Nephron (organoid): ENCODE data around the gene IP6K1.

Experiments used
- H3K27ac Mint-ChIP-seq, 3 experiments: 2 replicates each; pipeline ENCODE4 v1.8.0; 2020; ENCODE audit warnings: mixed read lengths in 3 of 3, mild to moderate bottlenecking in 2 of 3, moderate library complexity in 1 of 3
- H3K27me3 Mint-ChIP-seq: 2 replicates; pipeline ENCODE4 v1.8.0; 2021; ENCODE audit warnings: low read depth, mild to moderate bottlenecking, moderate library complexity, mixed read lengths
- H3K36me3 Mint-ChIP-seq: 2 replicates; pipeline ENCODE4 v1.8.0; 2020; ENCODE audit warnings: low read depth, mixed read lengths
- H3K4me1 Mint-ChIP-seq: 2 replicates; pipeline ENCODE4 v1.8.0; 2020; ENCODE audit warnings: mixed read lengths
- H3K4me3 Mint-ChIP-seq, 3 experiments: 2 replicates each; pipeline ENCODE4 v1.8.0; 2020; ENCODE audit warnings: mild to moderate bottlenecking in 3 of 3, mixed read lengths in 3 of 3, moderate library complexity in 2 of 3
- H3K9me3 Mint-ChIP-seq: 2 replicates; pipeline ENCODE4 v1.8.0; 2020; ENCODE audit warnings: mixed read lengths
- TF ChIP-seq, protein P1 (sequence below), 3 experiments: fragments of 200-600 bp; sonication (generic); IDR thresholded peaks; one replicate each; pipeline ENCODE4 v1.5.0; 2021; ENCODE audit warnings: antibody characterized with exemption in 3 of 3; ENCODE audit not compliant: unreplicated experiment in 3 of 3

Gene IP6K1

DNA sequence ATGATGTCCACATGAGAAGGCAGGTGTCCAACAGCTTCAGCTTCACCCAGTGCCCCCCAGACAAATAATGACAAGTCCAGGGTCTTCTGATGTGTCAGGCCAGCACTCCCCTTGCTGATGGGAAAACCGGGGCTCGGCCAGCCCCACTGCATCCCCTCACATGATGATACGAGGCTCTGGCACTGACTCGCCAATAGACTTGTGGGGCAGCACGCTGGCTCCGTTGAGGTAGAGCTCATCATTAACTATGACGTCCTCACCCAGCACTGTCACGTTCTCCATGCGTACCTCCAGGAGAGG is 64.8 kb downstream of the IP6K1 start:
- H3K27me3 Mint-ChIP-seq = no peaks in the 10 kb centered on the region
- peaks cover 25% of the 10 kb centered on the region for H3K4me1 Mint-ChIP-seq
- no peaks in the 10 kb centered on the region for H3K9me3 Mint-ChIP-seq
- peak overlapping the region; percentile 93 to 95 (median 94) for H3K4me3 Mint-ChIP-seq
- peaks cover 12% of the 10 kb centered on the region for H3K36me3 Mint-ChIP-seq
- no peak overlapping the region for H3K27ac Mint-ChIP-seq
- TF ChIP-seq, protein P1, sequence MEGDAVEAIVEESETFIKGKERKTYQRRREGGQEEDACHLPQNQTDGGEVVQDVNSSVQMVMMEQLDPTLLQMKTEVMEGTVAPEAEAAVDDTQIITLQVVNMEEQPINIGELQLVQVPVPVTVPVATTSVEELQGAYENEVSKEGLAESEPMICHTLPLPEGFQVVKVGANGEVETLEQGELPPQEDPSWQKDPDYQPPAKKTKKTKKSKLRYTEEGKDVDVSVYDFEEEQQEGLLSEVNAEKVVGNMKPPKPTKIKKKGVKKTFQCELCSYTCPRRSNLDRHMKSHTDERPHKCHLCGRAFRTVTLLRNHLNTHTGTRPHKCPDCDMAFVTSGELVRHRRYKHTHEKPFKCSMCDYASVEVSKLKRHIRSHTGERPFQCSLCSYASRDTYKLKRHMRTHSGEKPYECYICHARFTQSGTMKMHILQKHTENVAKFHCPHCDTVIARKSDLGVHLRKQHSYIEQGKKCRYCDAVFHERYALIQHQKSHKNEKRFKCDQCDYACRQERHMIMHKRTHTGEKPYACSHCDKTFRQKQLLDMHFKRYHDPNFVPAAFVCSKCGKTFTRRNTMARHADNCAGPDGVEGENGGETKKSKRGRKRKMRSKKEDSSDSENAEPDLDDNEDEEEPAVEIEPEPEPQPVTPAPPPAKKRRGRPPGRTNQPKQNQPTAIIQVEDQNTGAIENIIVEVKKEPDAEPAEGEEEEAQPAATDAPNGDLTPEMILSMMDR (IDR thresholded peaks at IDR 0.05; ENCODE audit: unreplicated experiment in 3 of 3) = no peak

- H3K27ac Mint-ChIP-seq = peak overlapping the region in 1 of 3 experiments; percentile 24
- TF ChIP-seq, protein P1 (IDR thresholded peaks at IDR 0.05; ENCODE audit: unreplicated experiment in 3 of 3) = no peak
Observed at GRCh38 chr3:49720855-49721595, 65.3 kb downstream of the IP6K1 start.

DNA sequence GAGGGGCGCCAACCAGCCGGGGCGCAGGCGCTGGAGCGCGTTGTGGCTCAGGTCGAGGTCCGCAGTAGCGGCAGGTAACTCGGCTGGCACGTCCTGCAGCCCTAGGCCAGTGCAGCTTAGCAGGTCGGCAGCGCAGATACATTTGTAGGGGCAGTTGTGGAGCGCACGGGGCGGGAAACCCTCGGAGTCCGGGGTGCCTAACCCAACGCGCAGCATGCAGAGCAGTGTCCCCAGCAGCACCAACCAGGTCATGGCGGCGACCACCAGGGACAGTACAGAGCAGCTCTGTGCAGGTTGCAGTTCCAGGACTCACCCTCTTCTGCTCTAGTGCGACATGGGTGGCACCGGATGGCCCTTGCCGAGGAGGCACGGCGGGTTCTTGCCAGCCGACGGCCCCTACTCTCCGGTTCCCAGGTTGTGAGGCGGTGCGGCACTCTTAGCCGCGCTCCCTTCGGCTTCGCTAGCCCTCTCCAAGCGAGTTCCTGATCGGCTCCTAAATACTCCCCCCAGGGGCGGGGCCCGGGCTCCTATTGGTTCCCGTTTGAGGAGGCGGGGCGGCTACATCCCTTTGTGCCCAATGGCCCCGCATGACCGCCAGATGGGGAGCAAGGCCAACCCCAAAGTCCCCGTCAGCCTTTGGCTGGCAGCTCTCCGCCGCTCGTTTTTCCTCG is 67.0 kb downstream of the IP6K1 start, which contains the start of gene AMIGO3:
Gene AMIGO3 (minus strand): TSS at position 471 of the 671 bp plus-strand sequence. CDS start 219 bp downstream, at position 252.
- TF ChIP-seq, protein P1 (IDR thresholded peaks at IDR 0.05; ENCODE audit: unreplicated experiment in 3 of 3) = peak; percentile 66 to 82 (median 81)
- Mint-ChIP-seq H3K4me1 (peaks cover 25% of the 10 kb centered on the region), H3K9me3 (no peaks in the 10 kb centered on the region), H3K27me3 (no peaks in the 10 kb centered on the region), H3K4me3 (peak within 1 kb of the TSS; percentile 85 to 94 (median 93)), H3K36me3 (peaks cover 8% of the 10 kb centered on the region), H3K27ac (peak within 1 kb of the TSS; percentile 58 to 86 (median 62))

More at GRCh38 chr3:49720855-49721595, 65.3 kb downstream of the IP6K1 start:
- Mint-ChIP-seq H3K27me3 (no peaks in the 10 kb centered on the region), H3K4me3 (peak overlapping the region; percentile 63 to 94 (median 93)), H3K36me3 (peaks cover 12% of the 10 kb centered on the region), H3K9me3 (no peaks in the 10 kb centered on the region), H3K4me1 (peaks cover 25% of the 10 kb centered on the region)

DNA sequence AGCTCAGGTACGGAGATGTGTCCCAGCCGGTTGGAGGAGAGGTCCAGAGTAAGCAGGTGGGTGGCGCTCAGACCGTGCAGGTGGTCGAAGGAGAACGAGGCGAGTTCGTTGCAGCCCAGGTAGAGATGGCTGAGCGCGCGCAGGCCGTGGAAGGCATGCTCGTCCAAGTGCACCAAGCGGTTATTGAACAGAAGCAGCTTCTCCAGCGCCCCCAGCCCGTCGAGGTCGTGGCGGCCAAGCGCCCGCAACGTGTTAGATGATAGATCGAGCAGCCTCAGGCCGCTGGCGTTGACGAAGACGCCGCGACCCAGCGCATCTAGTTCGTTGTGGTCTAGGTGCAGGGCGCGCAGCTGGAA is 67.5 kb downstream of the IP6K1 start:
- Mint-ChIP-seq H3K27me3 (no peaks in the 10 kb centered on the region), H3K4me1 (peaks cover 25% of the 10 kb centered on the region), H3K27ac (no peak overlapping the region), H3K4me3 (peak overlapping the region; percentile 85 to 93 (median 87)), H3K9me3 (no peaks in the 10 kb centered on the region), H3K36me3 (peaks cover 8% of the 10 kb centered on the region)
- TF ChIP-seq, protein P1 (IDR thresholded peaks at IDR 0.05; ENCODE audit: unreplicated experiment in 3 of 3) = no peak

- no peak overlapping the region for H3K27ac Mint-ChIP-seq
- H3K36me3 Mint-ChIP-seq = peaks cover 8% of the 10 kb centered on the region
- peaks cover 23% of the 10 kb centered on the region for H3K4me1 Mint-ChIP-seq
- H3K9me3 Mint-ChIP-seq = no peaks in the 10 kb centered on the region
- TF ChIP-seq, protein P1 (IDR thresholded peaks at IDR 0.05; ENCODE audit: unreplicated experiment in 3 of 3) = no peak
- peak overlapping the region; percentile 85 to 93 (median 87) for H3K4me3 Mint-ChIP-seq
- no peaks in the 10 kb centered on the region for H3K27me3 Mint-ChIP-seq
Observed at GRCh38 chr3:49717959-49718857, 68.1 kb downstream of the IP6K1 start.
